ENCODE data around the gene KCNK7.

KCNK7 gene

DNA sequence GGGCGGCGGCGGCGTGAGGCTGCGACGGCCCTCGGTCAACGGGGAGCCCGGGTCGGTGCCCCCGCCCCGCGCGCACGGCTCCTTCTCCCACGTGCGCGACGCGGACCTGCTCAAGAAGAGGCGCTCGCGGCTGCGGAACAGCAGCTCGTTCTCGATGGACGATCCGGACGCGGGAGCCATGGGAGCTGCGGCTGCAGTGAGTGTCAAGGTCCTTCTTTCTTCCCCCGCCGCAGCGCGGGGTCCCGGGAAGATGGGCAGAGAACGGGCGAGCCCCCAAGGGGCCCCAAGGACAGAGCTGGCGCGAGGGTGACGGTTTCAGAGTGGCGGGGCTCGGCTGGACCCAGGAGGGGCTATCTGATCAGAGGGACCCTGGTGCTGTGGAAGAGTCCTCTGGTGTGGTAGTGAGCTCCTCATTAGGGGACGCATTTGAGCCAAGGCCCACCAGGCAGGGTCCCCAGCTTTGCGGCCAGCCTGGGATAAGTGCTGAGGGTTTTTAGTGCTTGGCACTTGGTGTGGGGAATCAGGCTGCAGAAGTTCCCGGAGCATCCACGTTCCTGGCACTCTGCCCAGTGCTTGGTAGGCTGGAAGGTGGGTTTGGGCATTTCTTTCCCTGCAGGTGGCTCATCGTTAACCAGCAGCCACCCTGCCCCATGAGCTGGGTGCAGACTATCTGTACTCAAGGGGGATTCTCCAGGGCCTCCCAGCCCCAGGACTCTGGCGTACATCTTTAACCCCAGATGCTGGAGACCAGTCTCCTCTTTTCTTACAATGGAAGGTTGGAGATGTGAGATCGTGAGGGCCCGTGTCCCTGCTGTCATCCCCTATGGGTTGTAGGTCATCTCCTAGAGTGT lies 10.0 kb downstream of the KCNK7 start:
- DNase-seq: no peak

DNA sequence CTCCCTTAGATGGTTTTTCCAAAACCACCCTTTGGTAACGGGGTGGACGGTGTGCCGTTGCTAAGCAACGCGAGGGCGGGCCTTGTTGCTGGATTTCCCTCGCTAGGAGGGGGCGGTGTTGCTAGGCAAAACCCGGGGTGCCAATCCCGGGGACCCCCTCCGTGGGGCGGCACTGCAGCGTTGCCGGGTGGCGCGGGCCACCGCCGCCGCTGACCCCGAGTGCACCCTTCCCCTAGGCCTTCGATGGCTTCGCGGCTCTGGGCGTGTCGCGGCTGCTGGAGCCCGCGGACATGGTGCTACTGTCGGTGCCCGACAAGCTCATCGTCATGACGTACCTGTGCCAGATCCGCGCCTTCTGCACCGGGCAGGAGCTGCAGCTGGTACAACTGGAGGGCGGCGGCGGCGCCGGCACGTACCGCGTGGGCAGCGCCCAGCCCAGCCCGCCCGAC lies 10.9 kb downstream of the KCNK7 start:
- no peak for DNase-seq

DNA sequence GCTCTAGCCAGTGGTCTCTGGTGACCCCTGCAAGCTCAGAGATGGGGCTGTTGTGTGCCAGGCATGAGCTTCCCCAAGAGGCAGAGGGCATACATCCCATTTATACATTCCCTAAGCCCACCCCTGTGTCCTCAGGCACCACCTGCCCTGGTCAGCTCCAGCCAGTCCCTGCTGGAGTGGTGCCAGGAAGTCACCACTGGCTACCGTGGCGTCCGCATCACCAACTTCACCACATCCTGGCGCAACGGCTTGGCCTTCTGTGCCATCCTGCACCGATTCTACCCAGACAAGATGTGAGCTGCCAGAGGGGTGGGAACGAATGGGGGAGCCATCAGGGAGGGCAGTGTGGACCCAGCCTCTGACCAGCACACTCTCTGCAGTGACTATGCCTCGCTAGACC lies 11.5 kb downstream of the KCNK7 start:
- no peak for DNase-seq

DNA sequence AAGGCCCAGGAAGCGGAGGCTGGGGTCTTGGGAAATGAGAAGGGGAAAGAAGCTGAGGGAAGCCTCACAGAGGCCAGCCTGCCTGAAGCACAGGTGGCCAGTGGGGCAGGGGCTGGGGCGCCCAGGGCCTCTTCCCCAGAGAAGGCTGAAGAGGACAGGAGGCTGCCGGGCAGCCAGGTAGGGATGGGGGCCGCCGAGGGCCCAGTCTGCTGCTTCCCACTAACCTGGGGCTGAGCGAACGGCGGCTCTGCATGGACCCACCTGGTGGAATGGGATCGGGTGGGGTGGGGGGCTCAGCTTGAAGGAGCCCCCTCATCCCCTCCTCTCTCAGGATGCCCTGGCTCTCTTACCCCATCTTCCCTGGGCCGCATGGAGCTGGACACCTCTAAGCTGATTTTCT lies 12.0 kb downstream of the KCNK7 start:
- no peak for DNase-seq

DNA sequence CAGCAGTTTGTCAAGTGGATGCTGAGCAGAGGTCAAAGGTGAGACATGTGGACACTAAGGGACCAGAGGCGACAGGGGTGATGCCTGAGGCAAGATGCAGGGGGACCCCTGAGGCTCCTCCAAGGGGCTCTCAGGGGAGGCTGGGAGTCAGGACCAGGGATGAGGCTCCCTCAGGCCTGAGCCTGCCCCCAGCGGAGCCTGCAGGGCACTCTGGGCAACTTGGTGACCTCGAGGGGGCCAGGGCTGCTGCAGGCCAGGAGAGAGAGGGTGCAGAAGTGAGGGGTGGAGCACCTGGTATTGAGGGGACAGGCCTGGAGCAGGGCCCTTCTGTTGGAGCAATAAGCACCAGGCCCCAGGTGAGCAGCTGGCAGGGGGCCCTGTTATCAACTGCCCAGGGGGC lies 13.7 kb downstream of the KCNK7 start:
- no peak for DNase-seq

DNA sequence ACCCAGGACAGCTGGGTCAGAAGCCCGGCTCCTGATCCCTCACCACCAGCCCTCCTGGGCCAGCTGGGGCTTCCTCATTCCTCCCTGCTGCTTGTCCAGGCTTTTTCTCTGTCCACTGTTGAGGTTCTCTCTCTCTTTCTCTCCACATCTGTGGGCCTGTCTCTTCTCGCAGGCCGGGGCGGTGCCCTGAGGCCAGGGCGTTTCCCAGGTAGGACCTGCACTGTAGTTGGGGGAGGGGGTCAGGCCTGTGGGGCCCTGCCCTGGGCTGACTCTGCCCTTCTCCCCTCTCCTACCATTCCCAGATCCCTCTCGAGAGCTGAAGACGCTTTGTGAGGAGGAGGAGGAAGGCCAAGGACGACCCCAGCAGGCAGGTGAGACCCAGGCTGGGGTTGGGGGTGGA lies 14.8 kb downstream of the KCNK7 start:
- no peak for DNase-seq

DNA sequence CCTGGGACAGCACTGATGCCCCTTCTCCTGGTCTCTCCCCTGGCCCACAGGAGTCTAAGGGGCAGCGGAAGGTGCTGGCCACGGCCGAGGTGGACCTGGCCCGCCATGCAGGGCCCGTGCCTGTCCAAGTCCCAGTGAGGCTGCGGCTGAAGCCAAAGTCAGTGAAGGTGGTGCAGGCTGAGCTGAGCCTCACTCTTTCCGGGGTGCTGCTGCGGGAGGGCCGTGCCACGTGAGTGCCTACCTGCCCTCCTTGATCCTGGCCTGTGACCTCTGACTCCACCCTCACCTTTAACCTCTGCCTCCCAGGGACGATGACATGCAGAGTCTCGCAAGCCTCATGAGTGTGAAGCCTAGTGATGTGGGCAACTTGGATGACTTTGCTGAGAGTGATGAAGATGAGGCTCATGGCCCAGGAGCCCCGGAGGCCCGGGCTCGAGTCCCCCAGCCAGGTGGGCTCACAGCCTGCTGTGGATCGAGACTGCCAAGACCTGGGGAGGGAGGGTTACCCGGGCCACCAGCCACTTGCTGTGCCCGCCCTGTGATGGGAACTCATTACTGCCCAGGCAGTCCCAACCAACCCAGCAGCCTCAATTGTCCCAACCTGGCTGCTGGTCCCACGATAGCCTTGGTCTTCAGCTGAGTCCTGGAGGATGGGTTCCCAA lies 15.4 kb downstream of the KCNK7 start:
- no peak for DNase-seq

DNA sequence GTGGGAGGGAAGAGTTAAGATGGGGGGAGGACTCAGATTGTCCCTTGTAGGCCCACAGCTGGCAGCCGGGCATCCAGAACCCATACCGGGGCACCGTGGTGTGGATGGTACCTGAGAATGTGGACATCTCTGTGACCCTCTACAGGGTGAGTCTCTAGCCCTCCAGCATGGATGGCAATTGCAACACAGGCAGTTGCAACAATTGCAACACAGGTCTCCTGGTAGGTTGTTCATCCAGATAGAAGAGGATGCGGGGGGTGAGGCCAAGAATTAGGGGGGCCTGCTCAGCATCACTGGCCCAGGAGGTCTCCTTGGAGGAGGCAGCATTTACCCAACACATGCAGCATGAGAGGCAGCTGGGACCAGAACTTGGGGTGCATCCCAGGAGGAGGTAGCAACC lies 16.3 kb downstream of the KCNK7 start:
- no peak for DNase-seq

DNA sequence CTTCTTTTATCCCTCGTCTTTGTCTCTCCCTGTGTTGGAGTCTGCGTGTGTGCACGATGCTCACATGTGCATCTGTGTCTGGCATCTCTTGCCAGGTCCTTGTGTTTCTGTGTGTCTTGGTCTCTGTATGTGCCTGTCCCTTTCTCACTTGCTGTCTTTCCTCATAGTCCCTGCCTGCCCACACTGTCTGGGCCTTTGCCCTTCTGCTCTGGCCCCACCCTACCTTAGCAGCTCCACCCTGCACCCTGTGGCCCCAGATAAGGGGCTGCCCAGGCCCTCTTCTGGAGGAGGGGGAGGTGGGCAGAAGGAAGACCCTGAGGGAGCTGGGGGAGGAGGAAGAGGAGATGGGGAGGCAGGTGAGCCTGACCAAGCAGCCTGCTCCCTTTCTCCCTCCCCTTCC lies 16.9 kb downstream of the KCNK7 start:
- DNase-seq: no peak

DNA sequence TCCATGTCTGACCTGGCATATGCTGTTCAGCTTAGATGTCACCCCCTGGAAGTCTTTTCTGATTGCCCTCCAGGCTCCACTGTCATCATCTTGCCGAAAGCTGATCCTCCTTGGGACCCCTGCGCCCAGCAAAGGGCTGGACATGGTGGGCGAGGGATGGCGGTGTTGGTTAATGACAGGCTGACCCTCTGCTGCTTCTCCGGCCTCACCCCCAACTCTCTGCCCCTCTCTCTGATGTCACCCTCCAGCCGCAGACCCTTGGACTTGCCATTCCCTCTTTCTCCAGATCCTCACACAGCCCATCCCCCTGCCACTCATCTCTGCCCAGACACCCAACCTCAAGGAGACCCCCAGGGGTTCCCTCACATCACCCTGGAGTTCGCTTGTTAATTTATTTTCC lies 17.5 kb downstream of the KCNK7 start:
- no peak for DNase-seq

DNA sequence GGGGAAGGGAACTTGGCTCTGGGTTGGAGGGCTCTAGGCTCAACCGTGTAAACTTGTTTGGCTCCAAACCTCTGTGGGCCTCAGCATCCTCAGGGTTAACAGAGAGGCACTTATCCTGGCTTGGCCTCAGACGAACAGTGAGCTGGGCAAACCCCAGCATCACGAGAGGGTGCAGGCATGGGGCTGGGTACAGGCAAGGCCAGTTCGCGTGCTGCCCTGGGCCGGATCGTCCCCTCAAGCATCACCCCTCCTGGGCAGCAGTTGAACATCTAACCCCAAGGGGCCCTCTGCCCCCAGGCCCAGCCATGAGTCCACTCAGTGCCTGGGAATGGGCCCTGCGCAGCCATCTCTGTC lies 17.9 kb downstream of the KCNK7 start:
- DNase-seq: no peak

DNA sequence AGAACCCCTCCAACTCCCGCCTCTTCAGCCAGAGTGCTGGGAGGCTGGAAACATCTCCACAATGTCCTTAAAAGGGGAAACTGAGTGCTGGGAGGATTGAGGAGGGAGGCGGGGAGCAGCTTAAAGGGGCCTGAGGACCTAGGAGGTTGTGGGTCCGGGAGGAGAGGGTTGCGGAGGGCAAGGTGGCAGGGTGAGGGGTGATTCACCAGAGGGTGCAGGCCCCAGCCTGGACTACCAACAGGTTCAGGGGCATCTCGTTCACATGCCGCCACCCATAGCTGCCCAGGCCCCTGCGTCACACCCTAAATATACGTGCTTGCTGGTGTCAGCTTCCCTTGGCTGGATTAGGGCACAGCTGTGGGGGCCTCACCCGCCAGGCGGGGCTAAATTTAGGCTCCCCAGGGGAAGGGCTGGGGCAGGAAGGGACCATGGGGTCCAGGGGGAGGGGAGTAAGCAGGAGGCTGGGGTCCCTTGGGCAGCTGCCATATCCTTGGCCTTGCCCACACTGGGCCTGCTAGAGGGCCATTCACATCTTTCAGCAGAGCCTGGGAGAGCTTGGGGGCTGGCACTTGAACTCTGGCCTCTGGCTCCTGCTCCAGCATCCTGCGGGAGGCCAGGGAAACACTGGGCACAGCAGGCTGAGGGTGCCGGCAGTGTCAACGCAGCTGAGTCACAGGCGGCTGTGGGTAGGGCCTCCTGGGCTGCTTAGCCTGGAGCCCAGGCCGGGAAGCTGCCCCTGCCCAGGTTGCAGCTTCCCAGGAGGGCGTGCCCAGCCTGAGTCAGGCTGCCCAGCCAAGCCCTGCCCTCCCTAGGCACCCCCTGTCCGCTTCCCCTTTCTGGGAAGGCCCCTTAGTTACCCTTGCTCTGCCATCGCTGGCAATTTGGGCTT lies 18.5 kb downstream of the KCNK7 start:
- peak; percentile 84 for DNase-seq

DNA sequence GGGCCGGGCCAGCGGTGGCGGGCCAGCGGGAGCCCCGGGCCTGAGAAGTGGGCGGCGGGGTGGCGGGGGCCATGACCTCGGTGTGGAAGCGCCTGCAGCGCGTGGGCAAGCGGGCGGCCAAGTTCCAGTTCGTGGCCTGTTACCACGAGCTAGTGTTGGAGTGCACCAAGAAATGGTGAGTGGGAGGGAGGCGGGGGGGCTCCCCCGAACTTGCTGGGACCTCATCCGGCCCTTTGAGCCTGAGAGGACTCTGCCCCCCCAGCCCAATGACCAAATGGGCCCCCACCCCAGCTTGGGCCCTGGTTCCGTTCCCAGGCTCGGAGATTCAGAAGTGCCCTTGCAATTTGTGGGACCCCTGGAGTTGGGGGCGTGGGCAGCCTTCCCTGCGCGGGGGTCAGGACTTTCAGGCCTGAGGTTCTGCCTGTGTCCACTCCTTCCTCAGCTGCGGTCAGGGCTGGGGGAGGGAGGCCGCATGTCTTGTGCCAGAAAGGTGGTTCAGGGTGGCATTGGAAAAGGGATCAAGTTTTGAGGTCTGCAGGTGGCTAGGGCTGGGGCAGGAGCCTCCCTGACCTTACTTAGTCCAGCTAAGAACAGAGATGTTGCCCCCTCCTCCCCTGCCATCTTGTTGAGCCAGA lies 19.3 kb downstream of the KCNK7 start:
- no peak for DNase-seq

DNA sequence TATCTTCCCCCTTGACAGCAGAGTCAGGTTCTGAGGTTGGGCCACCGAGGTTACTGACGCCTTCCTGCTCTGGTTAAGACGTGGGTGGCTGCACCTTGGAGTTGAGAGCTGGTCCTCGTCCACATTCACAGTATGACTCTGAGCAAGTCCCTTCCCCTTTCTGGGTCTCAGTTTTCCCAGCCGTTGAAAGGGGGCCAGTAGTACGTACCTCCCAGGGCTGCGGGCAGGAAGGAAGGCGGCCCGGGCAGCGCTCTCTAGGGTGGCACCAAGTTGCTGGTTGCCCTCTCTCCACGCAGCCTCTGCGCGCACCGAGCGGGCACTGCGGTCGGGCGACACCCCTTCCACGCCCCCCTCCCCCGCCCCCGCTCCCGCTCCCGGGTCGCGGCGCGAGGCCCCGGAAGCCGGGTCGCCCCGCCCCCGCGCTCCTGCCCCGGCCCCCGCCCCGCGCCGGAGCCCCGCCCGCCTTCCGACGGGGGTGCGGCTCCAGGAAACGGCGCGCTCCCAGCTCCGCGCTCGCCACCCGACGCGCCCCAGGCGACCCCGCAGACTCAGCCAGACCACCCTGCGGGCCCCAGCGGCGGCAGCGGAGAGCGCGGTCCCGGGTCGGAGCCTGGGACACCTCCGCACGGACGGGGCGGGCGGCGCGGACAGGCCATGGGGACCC lies 19.9 kb downstream of the KCNK7 start, which contains the start of gene EHBP1L1:
Gene EHBP1L1 (plus strand): TSS at position 486 of the 664 bp plus-strand sequence. CDS start 250 bp downstream, outside the sequence.
- DNase-seq: peak; percentile 52

DNA sequence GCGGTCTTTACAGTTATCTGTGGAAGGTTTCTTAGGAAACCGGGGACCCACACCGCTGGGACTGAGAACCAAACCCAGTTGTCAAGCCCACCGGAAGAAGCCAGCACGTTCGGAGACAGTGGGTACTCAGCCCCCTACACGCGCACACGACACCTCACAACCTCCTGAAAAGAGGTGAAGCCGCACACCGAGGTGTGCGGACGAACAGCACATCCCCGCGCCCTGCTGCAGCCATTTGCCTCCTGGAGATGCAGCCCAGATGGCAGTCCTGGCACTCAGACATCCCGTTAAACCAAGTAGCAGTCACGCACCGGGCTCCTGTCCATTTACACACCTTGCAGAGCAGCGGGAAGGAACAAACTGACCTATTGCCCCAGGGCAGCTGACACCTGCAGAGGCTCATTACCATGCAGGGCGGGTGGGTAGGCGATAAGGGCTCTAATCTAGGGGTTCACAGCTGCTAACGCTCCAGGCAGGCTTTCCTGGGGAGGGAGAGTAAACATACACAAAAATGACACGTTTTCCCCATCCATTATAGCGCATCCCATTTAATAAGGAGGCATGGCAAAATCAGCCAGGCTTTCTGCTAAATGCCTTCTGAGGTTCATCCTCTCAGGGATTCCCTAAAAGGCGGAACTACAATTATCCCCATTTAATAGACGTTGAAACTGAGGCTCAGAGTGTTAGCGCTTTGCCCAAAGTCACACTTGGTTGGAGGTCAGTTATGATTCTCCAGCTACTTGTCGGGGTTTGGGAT lies 20.6 kb downstream of the KCNK7 start:
- no peak for DNase-seq

DNA sequence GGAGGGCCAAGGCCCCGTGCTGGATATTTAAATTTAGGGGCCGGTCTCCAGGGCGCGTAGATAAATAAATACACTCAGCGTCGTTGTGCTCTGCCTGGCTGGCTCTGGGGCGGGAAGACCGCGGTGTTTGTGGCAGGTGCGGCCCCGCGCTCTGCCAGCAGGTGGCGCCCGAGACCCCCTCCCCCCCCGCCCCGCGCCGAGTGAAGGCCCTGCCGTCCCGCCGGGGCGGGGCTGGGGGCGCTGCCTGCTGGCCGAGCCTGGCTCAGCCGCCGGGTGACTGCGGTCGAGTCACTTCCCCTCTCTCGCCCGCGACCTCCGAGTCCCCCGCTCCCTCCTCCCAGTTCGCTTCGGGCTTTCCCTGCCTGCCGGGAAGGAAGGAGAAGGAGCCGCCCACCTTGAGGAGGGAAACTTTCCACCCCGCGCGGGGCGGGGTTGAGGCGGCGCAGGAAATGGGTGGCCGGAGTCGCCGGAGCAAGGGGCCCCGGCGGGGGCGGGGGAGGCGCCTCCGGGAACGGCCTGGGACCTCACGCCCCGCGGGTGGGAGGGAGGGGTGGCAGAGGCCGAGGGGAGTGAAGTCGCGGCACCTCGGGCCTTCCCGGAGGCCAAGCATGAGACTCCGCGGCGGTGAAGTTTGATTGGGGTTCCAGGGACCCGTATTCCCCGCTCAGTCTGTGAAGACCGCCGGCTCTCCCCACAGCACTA lies 21.3 kb downstream of the KCNK7 start:
- peak; percentile 97 for DNase-seq

DNA sequence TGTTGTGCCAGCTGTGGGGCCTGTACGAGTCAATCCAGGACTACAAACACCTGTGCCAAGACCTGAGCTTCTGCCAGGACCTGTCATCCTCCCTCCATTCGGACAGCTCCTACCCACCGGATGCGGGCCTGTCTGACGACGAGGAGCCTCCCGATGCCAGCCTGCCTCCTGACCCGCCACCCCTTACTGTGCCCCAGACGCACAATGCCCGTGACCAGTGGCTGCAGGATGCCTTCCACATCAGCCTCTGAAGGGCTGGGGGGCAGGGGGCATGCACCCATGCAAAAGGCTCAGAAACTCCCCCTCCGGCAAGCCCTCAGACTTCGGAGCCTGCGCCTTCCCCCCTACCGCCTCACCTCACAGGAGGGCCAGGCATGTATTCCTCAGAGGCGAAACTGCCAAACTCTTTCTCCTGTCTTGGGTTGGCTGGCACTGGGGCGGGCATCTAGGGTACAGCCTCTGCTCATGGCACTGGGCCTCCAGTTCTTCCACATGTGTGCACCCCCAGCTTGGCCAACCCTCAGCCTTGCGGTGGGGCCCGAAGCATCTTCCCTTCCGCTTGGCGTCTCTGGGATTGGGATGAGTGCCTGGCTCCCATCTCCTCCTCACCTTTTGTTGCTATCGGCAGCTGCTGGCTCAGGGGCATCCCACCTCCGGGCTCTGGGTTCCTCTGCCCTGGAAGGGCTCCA lies 22.1 kb downstream of the KCNK7 start:
- no peak for DNase-seq

DNA sequence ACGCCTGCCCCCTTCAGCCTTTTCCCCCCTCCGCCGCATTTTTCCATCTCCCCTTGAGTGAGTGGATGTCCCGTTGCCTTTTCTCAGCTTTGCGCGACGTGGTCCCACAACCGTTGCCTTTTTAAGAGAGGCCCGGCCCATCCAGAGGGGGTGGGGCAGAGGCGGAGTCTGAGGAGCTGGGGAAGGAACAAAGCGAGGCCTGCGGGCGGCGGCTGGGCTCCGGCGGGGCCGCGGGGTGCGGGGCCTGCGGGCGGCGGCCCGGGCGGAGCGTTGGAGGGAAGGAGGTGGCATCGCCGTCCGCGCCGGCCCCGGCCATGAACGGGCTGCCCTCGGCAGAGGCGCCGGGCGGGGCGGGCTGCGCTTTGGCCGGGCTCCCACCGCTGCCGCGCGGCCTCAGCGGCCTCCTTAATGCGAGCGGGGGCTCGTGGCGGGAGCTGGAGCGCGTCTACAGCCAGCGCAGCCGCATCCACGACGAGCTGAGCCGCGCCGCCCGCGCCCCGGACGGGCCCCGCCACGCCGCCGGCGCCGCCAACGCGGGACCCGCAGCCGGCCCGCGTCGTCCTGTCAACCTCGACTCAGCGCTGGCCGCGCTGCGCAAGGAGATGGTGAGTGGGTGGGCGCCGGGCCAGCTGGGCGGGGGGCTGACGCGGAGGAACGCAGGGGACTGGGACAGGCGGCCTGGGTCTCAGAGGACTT lies 23.1 kb downstream of the KCNK7 start, which contains the start of gene FAM89B:
Gene FAM89B (plus strand): TSS at position 183 of the 696 bp plus-strand sequence. CDS start 132 bp downstream, at position 315.
- DNase-seq: peak; percentile 76

DNA sequence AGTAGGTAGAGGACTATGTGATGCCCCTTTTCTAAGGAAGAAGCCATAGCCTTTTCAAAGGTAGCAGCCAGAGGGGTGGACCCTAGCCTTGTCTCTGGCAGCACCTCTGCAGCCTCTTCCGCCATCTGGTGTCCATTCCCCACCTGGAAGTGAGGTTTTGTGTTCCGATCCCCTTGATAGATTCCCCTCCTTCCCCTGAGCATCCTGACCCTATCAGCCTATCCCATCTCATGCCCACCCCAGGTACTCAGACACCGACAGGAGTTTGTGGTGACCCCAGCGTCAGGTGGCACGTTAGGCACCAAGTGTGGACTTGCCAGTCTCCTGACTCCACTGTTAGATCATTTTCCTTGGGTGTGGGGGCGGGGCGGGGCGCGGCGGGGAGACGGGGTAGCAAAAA lies 23.7 kb downstream of the KCNK7 start:
- peak; percentile 48 for DNase-seq

All from NCI-H226 (cell line).